Measurements from ENCODE around the gene KCNA10. TPM values are rescaled to one million over a fixed set of nuclear protein-coding genes. Genes with fewer than 3 reads are reported as not detected.

The KCNA10 gene
- not detected in 5 replicates for total RNA-seq (2022; extraction: Qiagen RNA extraction; ENCODE audit: low read depth)

GRCh38 chr1:110519125-110519810 lies at the start of gene KCNA10:
Gene KCNA10, minus strand, starts transcription at chr1:110519175. Its CDS starts 388 bp downstream, at chr1:110518787.

Other genes with a start within 250 kb of the KCNA10 start
- gene RBM15, start 179.8 kb downstream of the KCNA10 start, total RNA-seq (2022; extraction: Qiagen RNA extraction; ENCODE audit: low read depth): 7.4 to 10.0 TPM (median 7.9 TPM) in 5 replicates
- 26.3 to 41.1 TPM (median 37.0 TPM) in 5 replicates for gene SLC16A4, start 128.1 kb downstream of the KCNA10 start, total RNA-seq (2022; extraction: Qiagen RNA extraction; ENCODE audit: low read depth)
- gene LAMTOR5, start 111.5 kb downstream of the KCNA10 start, total RNA-seq (2022; extraction: Qiagen RNA extraction; ENCODE audit: low read depth): 183 to 204 TPM (median 189 TPM) in 5 replicates
- gene PROK1, start 68.0 kb downstream of the KCNA10 start, total RNA-seq (2022; extraction: Qiagen RNA extraction; ENCODE audit: low read depth): not detected in 5 replicates
- 0.01 to 0.07 TPM in 2 of 5 replicates, not detected in the others for gene KCNA2, start 87.2 kb upstream of the KCNA10 start, total RNA-seq (2022; extraction: Qiagen RNA extraction; ENCODE audit: low read depth)
- gene KCNA3, start 155.8 kb upstream of the KCNA10 start, total RNA-seq (2022; extraction: Qiagen RNA extraction; ENCODE audit: low read depth): not detected in 5 replicates